ENCODE results near the gene TMEM200B. TPM values are rescaled to one million over a fixed set of nuclear protein-coding genes. Genes with fewer than 3 reads are reported as not detected.

TMEM200B gene
- total RNA-seq, 1 experiment from 2014 or later = 12.6 TPM

- H2AK5ac ChIP-seq (ENCODE audit: insufficient read length, low read length) = no peak overlapping the region
- H3K27ac Mint-ChIP-seq = peak overlapping the region in 2 of 3 experiments; percentile 30 to 61; a peak in 2 of 7 replicates
- no peak overlapping the region for H2BK12ac ChIP-seq (ENCODE audit: insufficient read length, low read depth, low read length)
- H3K79me2 ChIP-seq (ENCODE audit: insufficient read depth, low read length) = no peaks in the 10 kb centered on the region
- TF ChIP-seq, protein P1, sequence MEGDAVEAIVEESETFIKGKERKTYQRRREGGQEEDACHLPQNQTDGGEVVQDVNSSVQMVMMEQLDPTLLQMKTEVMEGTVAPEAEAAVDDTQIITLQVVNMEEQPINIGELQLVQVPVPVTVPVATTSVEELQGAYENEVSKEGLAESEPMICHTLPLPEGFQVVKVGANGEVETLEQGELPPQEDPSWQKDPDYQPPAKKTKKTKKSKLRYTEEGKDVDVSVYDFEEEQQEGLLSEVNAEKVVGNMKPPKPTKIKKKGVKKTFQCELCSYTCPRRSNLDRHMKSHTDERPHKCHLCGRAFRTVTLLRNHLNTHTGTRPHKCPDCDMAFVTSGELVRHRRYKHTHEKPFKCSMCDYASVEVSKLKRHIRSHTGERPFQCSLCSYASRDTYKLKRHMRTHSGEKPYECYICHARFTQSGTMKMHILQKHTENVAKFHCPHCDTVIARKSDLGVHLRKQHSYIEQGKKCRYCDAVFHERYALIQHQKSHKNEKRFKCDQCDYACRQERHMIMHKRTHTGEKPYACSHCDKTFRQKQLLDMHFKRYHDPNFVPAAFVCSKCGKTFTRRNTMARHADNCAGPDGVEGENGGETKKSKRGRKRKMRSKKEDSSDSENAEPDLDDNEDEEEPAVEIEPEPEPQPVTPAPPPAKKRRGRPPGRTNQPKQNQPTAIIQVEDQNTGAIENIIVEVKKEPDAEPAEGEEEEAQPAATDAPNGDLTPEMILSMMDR (conservative IDR thresholded peaks at IDR 0.05) = peak; percentile 51; the same call in 2 of the 3 replicates
- no peak overlapping the region for H3K56ac ChIP-seq (ENCODE audit: insufficient read length, low read depth, low read length)
- H4K20me1 ChIP-seq (ENCODE audit: control insufficient read depth, insufficient read depth, insufficient read length) = no peaks in the 10 kb centered on the region
- H2BK20ac ChIP-seq (ENCODE audit: low read depth, low read length, poor library complexity, severe bottlenecking) = no peak overlapping the region
- H3K9me3 ChIP-seq (ENCODE audit: control insufficient read depth, low read depth, low read length) = no peaks in the 10 kb centered on the region
- no peak overlapping the region for H4K8ac ChIP-seq (replicated peaks; ENCODE audit: insufficient read length, low read depth, low read length)
- H3K18ac ChIP-seq (ENCODE audit: insufficient read length, low read depth, low read length) = no peak overlapping the region
- WGBS (ENCODE audit: extremely low coverage, insufficient read length, low lambda C conversion rate) = no CpG with 5 or more reads among the region's 2 CpGs
- no peak overlapping the region for H2AFZ ChIP-seq (ENCODE audit: low read length)
- peaks cover 1% of the 10 kb centered on the region for H3K23me2 ChIP-seq (ENCODE audit: insufficient read length, low read depth, low read length, poor library complexity, severe bottlenecking)
- H3K27ac ChIP-seq (ENCODE audit: insufficient read length, low read depth, low read length) = no peak overlapping the region
- H3K4me3 Mint-ChIP-seq = no peak overlapping the region
- no peak overlapping the region for H4K5ac ChIP-seq (ENCODE audit: insufficient read length, low read depth, low read length)
- no peak overlapping the region for H2BK5ac ChIP-seq (ENCODE audit: insufficient read length, low read length)
- H3K79me1 ChIP-seq (ENCODE audit: insufficient read depth, low read depth, low read length, poor library complexity, severe bottlenecking) = no peaks in the 10 kb centered on the region
- no peak overlapping the region for H3K4me2 ChIP-seq (ENCODE audit: insufficient read depth, insufficient read length, low read length)
- H3K14ac ChIP-seq (ENCODE audit: insufficient read depth, low read length) = no peak overlapping the region
- H2BK120ac ChIP-seq (ENCODE audit: low read depth, low read length, poor library complexity, severe bottlenecking) = no peak overlapping the region
- peaks cover 9% of the 10 kb centered on the region for H3K27me3 Mint-ChIP-seq (ENCODE audit: low read depth)
- no peak overlapping the region for H3K23ac ChIP-seq (ENCODE audit: insufficient read length, low read depth, low read length)
- H3K9me3 Mint-ChIP-seq = no peaks in the 10 kb centered on the region
- H3K36me3 Mint-ChIP-seq (ENCODE audit: insufficient read depth in 1 of 3, low read depth in 3 of 3) = peaks cover 10 to 36% (median 25%) of the 10 kb centered on the region in 3 experiments
- no peaks in the 10 kb centered on the region for H3K27me3 ChIP-seq (ENCODE audit: insufficient read depth, low read length)
- H3K4me1 ChIP-seq (ENCODE audit: insufficient read depth, low read length) = no peaks in the 10 kb centered on the region; the same call in 1 of the 2 replicates
- no peak overlapping the region for H3K9ac ChIP-seq (ENCODE audit: extremely low read depth, insufficient read length, low read length)
- DNase-seq = no peak
- H3K4ac ChIP-seq (ENCODE audit: low read depth, low read length) = no peak overlapping the region
- H3K4me1 Mint-ChIP-seq = peaks cover 13 to 16% of the 10 kb centered on the region in 2 experiments
- H4K91ac ChIP-seq (ENCODE audit: insufficient read length, low read depth, low read length) = no peak overlapping the region
- no peak overlapping the region for H3T11ph ChIP-seq (ENCODE audit: low read length)
- no peak overlapping the region for H2BK15ac ChIP-seq (ENCODE audit: low read depth, low read length)
Observed at GRCh38 chr1:29117381-29117780, 6.3 kb downstream of the TMEM200B start.
